ENCODE measurements around the gene MYO7A.
A peak's percentile ranks its signal among the peaks of the same experiment; 100 is the strongest.

Gene MYO7A

DNA sequence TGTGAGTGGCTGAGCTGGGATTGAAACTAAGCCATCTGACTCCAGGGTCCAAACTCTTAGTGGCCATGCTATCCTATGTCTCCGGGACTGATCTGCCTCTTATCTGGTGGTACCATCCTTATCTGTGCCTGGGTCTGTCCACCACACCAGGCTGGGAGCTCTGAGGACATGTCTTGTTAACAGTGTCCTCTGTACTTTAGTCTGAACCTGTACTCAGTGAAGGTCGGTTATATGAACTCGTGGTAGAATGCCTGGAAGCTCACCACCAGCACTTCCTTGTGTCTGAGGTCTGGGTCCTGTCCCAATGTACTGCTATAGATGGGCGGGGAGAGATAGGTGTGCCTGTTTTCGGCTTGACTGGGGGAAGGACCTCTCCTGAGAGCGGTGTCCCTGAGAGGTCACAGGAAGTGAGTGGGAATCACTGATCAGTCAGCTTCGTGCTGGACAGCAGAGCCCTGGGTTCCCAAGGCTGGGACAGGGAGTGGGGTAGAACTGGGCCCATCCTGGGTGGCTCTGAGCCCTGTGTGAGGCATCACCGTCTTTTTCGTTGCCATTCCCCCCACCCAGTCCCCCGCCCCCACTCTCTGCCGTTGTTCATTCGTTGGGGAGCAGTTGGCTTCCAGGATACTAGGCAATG is 8.9 kb downstream of the MYO7A start:
- peak in 1 of 2 experiments; percentile 11 for DNase-seq

DNA sequence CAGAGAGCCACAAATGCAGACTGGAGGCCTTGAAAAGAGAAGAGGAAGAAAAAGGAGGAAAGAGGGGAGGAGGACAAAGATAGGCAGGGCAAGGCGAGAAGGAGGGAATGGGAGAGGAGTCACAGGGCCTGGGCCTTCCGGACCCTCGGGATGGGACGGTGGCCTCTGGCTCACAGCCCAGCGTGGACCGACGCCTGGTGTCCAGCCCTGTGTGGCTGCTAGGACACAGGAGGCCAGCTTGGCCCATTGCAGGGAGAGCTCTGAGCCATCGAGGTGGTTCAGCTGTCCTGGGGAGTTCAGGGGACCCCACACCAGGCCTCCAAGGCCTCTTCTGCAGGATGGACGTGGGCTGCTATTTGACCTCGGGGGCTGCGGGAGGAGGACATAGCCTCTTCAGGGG is 9.4 kb downstream of the MYO7A start:
- no peak for DNase-seq
- TF ChIP-seq GATA1 (IDR thresholded peaks at IDR 0.05; ENCODE audit: low read depth, low read length) (no peak), POLR2A (IDR thresholded peaks at IDR 0.05; ENCODE audit: low read length) (no peak)

More for the DNA sequence above, 8.9 kb downstream of the MYO7A start:
- TF ChIP-seq POLR2A (IDR thresholded peaks at IDR 0.05; ENCODE audit: low read length) (no peak), GATA1 (IDR thresholded peaks at IDR 0.05; ENCODE audit: low read depth, low read length) (no peak)

DNA sequence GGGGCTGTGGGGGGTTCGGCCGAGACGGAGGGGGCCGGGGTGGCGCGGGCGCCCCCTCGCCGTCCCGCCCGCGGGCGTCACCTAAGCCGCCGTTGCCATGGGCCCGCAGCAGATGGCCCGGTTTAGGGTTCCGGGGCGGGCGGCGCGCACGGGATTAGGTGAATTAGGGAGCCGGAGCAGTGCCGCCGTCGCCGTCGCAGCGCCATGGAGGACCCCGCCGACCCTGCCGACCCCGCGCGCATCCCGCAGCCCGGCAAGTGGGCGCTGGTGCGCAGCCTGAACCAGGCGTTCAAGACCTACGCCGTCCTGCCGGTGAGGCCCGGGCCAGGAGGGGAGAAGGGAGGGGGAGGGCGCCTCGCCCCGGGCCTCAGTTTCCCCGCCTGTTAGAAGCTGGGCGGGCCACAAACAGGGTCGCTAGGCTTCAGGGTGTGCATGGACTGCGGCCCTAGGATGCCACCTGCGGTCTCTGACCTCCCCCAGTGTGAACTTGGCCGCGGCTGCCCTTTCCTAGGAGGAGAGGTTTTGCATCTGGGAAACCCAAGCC is 10.1 kb downstream of the MYO7A start:
- no peak for TF ChIP-seq GATA1 (IDR thresholded peaks at IDR 0.05; ENCODE audit: low read depth, low read length)
- no peak for TF ChIP-seq POLR2A (IDR thresholded peaks at IDR 0.05; ENCODE audit: low read length)
- DNase-seq = no peak

DNA sequence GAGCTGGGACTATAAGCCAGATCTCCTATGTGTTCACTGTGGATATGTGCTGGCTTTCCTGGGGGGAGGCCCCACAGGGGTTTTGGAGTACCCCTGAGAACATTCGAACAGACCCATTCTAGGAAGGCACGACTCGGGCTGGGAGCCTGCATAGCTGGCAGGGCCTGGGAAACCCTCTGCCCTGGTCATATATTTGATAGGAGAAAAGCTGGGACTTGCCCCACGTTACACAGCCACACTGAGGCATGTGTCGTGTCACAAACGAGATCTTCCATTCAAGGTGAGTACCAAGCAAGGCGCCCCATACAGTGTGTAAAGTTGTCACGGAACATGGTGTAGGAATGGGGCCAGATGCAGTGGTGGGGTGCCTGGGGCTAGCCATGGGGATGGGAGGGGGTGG is 11.2 kb downstream of the MYO7A start:
- no peak for DNase-seq
- TF ChIP-seq GATA1 (IDR thresholded peaks at IDR 0.05; ENCODE audit: low read depth, low read length) = no peak
- TF ChIP-seq POLR2A (IDR thresholded peaks at IDR 0.05; ENCODE audit: low read length) = no peak

DNA sequence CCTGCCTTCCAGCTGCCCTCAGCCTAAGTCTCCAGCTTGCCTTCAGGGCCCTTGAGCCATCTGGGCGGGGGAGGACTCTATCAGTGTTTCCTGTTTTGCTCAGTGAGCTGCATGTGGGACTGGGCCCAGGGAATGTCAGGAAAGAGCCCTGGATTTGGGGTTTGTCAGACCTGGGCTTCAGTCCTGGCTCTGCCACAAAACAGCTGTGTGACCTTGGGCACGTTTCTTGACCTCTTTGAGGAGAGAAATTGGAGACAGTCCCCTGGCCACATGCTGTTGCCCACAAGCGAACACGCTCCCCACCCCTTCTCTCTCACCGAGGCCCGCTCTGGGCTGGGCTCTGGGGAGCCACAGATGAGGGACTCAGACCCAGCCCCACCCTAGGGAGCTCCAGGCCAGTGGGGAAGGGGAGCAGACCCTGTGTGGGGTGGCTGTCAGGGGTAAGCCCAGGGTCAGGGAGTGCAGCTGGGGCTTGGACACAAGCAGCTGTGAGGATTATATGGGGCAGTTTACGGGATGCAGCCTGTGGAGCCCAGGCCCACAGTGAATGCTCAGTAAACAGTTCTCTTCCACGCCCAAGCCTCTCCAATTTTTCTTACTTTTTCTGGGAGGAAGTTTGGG is 12.3 kb downstream of the MYO7A start:
- no peak for DNase-seq
- TF ChIP-seq GATA1 (IDR thresholded peaks at IDR 0.05; ENCODE audit: low read depth, low read length) (no peak), POLR2A (IDR thresholded peaks at IDR 0.05; ENCODE audit: low read length) (no peak)

DNA sequence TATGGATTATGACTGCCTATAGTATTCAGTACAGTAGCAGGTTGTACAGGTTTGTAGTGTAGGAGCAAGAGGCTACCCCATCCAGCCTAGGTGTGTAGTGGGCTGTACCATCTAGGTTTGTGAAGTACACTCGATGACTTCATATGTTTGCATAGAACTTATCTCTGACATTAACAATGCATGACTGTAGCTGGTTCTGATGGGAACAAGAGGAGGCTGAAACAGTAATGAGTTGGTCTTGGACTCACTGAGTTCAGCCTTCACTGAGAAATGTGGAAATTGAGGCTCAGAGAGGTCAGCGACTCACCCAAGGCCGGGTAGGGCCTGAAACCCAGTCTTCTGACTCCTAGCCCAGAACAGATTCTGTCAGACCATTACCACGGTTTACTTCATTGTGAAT is 13.0 kb downstream of the MYO7A start:
- TF ChIP-seq POLR2A (IDR thresholded peaks at IDR 0.05; ENCODE audit: low read length) (no peak), GATA1 (IDR thresholded peaks at IDR 0.05; ENCODE audit: low read depth, low read length) (no peak)
- DNase-seq = no peak

DNA sequence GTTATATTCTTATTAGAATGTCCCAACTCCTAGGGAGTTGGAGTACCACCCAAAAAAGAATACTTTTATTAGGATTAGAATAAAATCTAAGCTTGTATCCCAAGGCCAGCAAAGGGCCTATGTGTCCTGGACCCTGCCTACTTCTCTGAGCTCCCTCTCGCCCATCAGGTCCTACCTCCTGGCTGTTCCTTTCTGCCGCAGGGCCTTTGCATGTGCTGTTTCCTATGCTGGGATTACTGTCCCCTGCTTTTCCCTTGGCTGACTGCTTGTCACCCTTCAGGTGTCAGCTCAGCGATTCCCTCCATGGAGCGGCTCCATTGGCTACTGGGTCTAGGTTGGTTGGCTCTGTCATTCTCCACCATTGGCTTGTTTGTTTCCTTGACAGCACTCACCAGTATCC is 13.4 kb downstream of the MYO7A start:
- TF ChIP-seq GATA1 (IDR thresholded peaks at IDR 0.05; ENCODE audit: low read depth, low read length) (no peak), POLR2A (IDR thresholded peaks at IDR 0.05; ENCODE audit: low read length) (no peak)
- DNase-seq = no peak

DNA sequence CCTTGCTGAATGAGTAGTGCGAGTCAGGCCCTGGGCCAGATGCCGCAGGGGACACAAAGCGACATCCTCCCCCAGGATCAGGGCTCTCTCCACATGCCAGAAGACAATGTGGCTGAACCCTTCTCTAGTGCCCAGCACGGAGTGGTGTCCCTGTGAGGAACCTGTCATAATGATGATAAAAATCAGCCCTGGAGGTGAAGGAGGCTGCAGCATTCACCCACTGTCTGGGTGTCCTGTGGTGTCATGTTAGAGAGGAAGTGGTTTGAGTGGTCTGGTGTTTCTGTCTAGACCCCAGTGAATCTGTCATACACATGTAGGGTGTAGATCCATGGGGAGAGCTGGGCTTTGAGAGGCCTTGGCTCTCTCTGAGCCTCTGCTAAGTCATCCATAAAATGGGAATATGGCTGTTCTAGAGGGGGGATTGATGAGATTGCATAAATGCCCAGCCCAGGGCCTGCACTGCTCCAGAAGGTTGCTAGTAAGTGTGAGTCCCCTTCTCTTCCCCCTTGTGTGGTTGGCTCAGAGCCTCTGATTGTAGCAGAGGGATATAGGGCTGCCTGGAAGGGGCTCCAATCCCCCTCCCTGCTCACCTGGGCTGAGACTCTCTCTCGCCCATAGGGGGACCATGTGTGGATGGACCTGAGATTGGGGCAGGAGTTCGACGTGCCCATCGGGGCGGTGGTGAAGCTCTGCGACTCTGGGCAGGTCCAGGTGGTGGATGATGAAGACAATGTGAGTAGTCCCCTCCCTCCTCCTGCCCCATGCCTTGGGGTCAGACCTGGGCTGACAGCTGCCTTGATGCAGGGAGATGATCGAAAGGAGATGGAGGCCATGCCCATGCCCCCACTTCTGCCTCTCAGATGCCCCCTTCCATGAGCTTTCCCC is 14.3 kb downstream of the MYO7A start:
- no peak for DNase-seq
- no peak for TF ChIP-seq GATA1 (IDR thresholded peaks at IDR 0.05; ENCODE audit: low read depth, low read length)
- TF ChIP-seq POLR2A (IDR thresholded peaks at IDR 0.05; ENCODE audit: low read length) = no peak

DNA sequence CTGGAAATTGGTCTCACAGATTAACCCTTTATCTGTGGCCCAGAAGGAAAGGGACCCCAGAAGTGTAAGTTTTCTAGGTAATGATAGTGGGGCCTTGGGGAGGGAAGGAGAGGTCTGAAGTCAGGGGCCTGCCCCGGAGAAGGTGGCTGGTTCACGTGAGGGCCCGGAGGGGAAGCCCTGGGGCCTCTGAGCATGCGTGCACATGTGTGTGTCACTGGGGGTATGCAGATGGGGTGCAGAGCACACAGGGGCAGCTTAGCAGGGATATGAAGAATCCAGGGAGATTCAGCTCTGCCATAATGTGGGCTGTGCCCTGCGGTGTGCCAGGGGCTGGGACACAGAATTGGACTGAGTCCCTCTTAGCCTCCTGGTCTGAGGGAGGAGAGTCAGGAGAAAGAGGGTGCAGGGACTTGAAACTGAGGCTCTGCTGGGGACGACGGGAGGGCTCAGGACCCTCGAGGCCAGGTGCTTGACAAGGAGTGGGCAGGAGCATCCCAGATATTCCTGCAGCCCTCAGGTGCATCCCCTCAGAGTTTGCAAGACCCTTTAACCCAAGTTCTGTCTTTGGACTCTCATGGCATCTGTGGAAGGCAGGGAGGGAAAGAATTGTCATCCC is 15.5 kb downstream of the MYO7A start:
- DNase-seq = no peak
- no peak for TF ChIP-seq POLR2A (IDR thresholded peaks at IDR 0.05; ENCODE audit: low read length)
- no peak for TF ChIP-seq GATA1 (IDR thresholded peaks at IDR 0.05; ENCODE audit: low read depth, low read length)

DNA sequence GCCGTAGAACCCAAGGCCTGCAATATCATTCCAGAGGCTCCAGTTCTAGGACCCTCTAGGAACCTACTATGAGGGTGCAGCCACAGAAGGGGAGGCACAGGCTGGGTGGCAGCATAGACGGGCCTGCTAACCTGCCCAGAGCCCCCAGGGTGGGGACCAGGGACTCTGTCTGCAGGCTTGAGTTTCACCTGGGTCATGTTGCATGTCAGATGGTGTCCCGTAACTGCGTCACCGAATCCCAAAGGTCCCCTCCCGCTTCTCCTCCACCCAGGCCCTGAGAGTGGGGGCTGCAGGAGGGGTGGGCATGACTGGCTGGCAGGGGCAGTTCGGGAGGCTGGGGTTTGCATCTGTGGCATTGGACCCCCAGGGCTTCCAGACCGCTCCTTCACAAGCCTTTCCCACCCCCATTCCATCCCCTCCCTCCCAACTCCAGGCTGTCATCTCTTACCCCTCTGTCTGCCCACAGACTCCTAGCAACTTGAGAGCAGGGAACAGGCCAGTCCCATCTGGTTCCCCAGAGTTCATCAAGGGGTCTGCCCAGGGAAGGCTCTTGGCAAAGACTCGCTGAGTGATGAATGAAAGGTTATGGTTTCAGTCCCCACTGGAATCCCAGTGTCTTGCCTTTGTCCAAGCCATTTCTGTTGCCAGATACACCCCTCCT is 16.3 kb downstream of the MYO7A start:
- TF ChIP-seq GATA1 (IDR thresholded peaks at IDR 0.05; ENCODE audit: low read depth, low read length) (no peak), POLR2A (IDR thresholded peaks at IDR 0.05; ENCODE audit: low read length) (no peak)
- DNase-seq = no peak

DNA sequence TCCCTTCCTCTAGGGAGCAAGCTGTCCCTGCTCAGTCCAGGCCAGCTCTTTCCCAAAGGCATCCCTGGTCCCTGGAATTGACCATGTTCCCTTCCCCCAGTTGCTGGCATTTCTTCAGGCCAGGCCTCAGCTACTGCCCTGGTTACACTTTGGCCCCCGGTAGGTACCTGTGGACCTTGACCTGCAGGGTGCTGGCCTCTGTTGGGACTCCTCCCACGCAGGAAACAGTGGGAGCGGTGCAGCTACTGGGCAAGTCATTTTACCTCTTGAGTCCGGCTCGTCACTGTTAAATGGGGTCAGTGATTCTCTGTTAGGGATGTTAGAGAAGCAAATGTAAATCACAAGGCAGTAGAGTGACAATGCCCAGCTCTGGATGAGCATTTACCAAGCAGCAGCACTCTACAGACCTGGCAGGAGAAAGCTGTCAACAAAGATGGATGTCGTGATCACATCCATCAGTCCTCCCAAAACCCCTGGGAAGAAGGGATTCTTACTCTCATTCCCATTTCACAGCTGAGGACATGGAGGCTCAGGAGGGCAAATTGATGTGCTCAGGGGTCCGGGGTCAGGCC is 16.9 kb downstream of the MYO7A start:
- TF ChIP-seq POLR2A (IDR thresholded peaks at IDR 0.05; ENCODE audit: low read length) = no peak

DNA sequence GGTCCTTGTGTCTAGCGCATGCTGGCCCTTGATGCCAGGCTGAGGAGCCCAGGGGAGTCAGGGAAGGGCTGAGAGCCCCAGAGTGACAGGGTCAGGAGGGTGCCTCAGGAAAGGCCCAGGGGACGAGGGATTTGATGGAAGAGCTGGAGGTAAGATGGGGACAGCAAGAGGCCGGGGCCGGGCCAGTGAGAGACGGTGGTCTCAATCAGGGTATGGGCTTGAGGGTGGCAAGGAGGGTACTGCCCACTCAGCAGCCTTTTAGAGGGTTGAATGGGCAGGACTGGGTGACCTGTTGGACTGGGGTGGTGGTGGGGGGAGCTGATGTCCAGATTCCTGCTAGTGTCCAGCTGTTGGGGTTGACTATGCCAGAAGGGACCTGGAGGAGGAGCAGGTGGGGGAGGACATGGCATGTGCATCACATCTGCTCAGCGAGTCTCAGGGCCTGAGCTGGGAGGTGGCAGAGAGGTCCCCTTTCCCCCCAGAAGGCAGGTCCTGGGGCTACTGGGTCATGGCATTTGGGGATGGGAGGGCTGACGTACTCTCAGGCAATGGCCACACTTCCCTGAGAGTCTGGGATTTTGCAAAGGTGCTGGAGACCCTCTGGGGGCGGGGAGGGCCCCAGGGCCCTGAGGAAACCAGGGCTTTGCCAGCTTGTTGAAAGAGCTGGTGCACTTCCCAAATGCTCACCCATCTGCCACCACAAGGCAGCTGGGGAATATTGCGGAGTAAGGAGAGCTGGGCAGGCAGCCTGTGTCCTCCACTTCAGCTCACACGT is 18.4 kb downstream of the MYO7A start:
- DNase-seq = no peak
- no peak for TF ChIP-seq POLR2A (IDR thresholded peaks at IDR 0.05; ENCODE audit: low read length)
- no peak for TF ChIP-seq GATA1 (IDR thresholded peaks at IDR 0.05; ENCODE audit: low read depth, low read length)

More for the DNA sequence above, 16.9 kb downstream of the MYO7A start:
- no peak for DNase-seq

DNA sequence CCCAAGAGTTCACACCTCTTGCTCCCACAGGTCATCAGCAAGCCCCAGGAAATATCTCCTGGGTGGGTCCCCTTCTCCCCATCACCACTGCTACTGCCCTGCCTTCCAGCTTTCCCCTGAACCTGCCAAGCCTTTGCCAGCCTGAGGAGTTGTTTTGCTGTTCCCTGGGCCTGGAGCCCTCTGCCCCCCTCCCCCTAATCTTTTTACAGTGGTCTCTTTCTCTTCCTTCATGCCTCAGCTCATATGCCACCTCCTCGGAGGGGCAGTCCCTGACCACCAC is 18.9 kb downstream of the MYO7A start:
- no peak for DNase-seq
- TF ChIP-seq POLR2A (IDR thresholded peaks at IDR 0.05; ENCODE audit: low read length) = no peak
- TF ChIP-seq GATA1 (IDR thresholded peaks at IDR 0.05; ENCODE audit: low read depth, low read length) = no peak

Data from erythroblast (primary cell).